ENCODE measurements around the gene CD163.

DNA sequence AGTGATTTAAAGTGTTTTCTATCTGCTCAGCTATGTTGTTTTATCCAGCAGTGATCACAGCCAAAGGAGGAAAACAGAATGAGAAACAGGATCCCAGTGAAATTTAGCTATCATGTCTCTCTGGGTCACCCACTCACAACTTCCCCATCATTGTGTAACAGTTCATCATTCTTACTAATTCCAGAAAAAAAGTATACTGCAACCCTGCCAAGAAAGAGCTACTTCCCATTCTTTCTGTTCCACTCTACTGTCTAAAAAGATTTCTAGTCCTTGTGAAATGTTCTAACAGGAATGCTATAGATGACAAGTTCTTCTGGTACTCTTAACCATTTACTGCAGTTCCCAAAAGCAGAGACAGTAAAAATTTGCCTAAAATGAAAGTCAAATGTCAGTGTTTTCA lies 39.2 kb upstream of the CD163 start:
- TF ChIP-seq, protein P1, sequence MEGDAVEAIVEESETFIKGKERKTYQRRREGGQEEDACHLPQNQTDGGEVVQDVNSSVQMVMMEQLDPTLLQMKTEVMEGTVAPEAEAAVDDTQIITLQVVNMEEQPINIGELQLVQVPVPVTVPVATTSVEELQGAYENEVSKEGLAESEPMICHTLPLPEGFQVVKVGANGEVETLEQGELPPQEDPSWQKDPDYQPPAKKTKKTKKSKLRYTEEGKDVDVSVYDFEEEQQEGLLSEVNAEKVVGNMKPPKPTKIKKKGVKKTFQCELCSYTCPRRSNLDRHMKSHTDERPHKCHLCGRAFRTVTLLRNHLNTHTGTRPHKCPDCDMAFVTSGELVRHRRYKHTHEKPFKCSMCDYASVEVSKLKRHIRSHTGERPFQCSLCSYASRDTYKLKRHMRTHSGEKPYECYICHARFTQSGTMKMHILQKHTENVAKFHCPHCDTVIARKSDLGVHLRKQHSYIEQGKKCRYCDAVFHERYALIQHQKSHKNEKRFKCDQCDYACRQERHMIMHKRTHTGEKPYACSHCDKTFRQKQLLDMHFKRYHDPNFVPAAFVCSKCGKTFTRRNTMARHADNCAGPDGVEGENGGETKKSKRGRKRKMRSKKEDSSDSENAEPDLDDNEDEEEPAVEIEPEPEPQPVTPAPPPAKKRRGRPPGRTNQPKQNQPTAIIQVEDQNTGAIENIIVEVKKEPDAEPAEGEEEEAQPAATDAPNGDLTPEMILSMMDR (IDR thresholded peaks at IDR 0.05) = no peak
- no peak for TF ChIP-seq POLR2AphosphoS5 (IDR thresholded peaks at IDR 0.05; ENCODE audit: low read depth, low read length)

All from Panc1 (cell line).